LHCN-M2 (cell line): Measurements from ENCODE around the gene ATP6V1G1. TPM values are rescaled to one million over a fixed set of nuclear protein-coding genes. Genes with fewer than 3 reads are reported as not detected.

Source experiments
- total RNA-seq: library from RNA; depleted of rRNA; stranded (reverse); fragments of >200 nt; gene quantifications from 2 replicates; pipeline ENCODE4 v1.2.3, GENCODE V29; 2014; rRNA removed

Gene ATP6V1G1
- total RNA-seq, 1 experiment from 2014 or later, result 126 TPM

Other genes with a start within 250 kb of the ATP6V1G1 start
- 3.3 and 3.7 TPM in 2 replicates for gene AKNA, start 199.8 kb upstream of the ATP6V1G1 start, total RNA-seq
- 0.83 and 1.4 TPM in 2 replicates for gene WHRN, start 82.3 kb upstream of the ATP6V1G1 start, total RNA-seq
- gene TMEM268, start 23.5 kb downstream of the ATP6V1G1 start, total RNA-seq, result 2.1 and 3.4 TPM in 2 replicates
- not detected in 2 replicates for gene TEX53, start 70.0 kb downstream of the ATP6V1G1 start, total RNA-seq
- gene TEX48, start 94.4 kb downstream of the ATP6V1G1 start, total RNA-seq, result not detected in 2 replicates
- 0.06 and 0.13 TPM in 2 replicates for gene TNFSF15, start 218.3 kb downstream of the ATP6V1G1 start, total RNA-seq